Gastroesophageal sphincter (tissue), 3 donors: ENCODE data around the gene DCLK1.

ENCODE experiments used
- EP300 ChIP-seq: sonication (generic); formaldehyde crosslinking; IDR thresholded peaks from one replicate; pipeline ENCODE4 v1.6.1; 2017; ENCODE audit warnings: antibody characterized with exemption, mild to moderate bottlenecking
- POLR2A ChIP-seq, 2 donors: fragments of 450-650 bp; IDR thresholded peaks; one replicate each; pipeline ENCODE4 v1.6.1; 2017; ENCODE audit warnings: antibody characterized with exemption in 2 of 2, mild to moderate bottlenecking in 2 of 2, moderate library complexity in 1 of 2
- POLR2AphosphoS5 ChIP-seq: sonication (generic); formaldehyde crosslinking; IDR thresholded peaks from one replicate; pipeline ENCODE4 v1.6.1; 2017; ENCODE audit warnings: antibody characterized with exemption
- TF ChIP-seq, protein P1 (sequence below), 4 experiments: fragments of 200-600 bp in 2 of 4; fragments of 450-650 bp in 2 of 4; sonication (generic) in 1 of 4; IDR thresholded peaks; one replicate each; pipeline ENCODE4 v1.5.1; 2017 to 2019; ENCODE audit warnings: antibody characterized with exemption in 4 of 4, mild to moderate bottlenecking in 2 of 4, moderate library complexity in 2 of 4

GRCh38 chr13:36096461-36097416 is 34.4 kb downstream of the DCLK1 start:
- TF ChIP-seq, protein P1, sequence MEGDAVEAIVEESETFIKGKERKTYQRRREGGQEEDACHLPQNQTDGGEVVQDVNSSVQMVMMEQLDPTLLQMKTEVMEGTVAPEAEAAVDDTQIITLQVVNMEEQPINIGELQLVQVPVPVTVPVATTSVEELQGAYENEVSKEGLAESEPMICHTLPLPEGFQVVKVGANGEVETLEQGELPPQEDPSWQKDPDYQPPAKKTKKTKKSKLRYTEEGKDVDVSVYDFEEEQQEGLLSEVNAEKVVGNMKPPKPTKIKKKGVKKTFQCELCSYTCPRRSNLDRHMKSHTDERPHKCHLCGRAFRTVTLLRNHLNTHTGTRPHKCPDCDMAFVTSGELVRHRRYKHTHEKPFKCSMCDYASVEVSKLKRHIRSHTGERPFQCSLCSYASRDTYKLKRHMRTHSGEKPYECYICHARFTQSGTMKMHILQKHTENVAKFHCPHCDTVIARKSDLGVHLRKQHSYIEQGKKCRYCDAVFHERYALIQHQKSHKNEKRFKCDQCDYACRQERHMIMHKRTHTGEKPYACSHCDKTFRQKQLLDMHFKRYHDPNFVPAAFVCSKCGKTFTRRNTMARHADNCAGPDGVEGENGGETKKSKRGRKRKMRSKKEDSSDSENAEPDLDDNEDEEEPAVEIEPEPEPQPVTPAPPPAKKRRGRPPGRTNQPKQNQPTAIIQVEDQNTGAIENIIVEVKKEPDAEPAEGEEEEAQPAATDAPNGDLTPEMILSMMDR (IDR thresholded peaks at IDR 0.05) = no peak
- TF ChIP-seq POLR2AphosphoS5 (peak; percentile 14), POLR2A (IDR thresholded peaks at IDR 0.05) (no peak), EP300 (no peak)
